Endometrial microvascular endothelial cells (primary cell): Measurements from ENCODE around the gene ADCY5. TPM values are rescaled to one million over a fixed set of nuclear protein-coding genes. Genes with fewer than 3 reads are reported as not detected.

Experiments
- in situ Hi-C: cut with HindIII; loops from 2 replicates; pipeline ENCODE4 v1.10.0; 2017; ENCODE audit warnings: low sequenced_read_pairs, low pct_unique_long_range_greater_than_20kb; ENCODE audit errors: inconsistent ontology term
- total RNA-seq: library from RNA; depleted of rRNA; stranded (reverse); fragments of >200 nt; gene quantifications from one replicate; pipeline ENCODE4 v1.2.3, GENCODE V29; 2015; ENCODE audit errors: inconsistent ontology term

Gene ADCY5
- total RNA-seq, 1 donor from 2014 or later, result not detected

- in situ Hi-C loops, result no loop called here
Measured at GRCh38 chr3:123353227-123353849, 95.6 kb downstream of the ADCY5 start.

GRCh38 chr3:123352134-123352554 is 96.7 kb downstream of the ADCY5 start:
- in situ Hi-C loops, result no loop called here

GRCh38 chr3:123351501-123351900 is 97.4 kb downstream of the ADCY5 start:
- in situ Hi-C loops, result no loop called here

GRCh38 chr3:123350971-123351370 is 97.9 kb downstream of the ADCY5 start:
- in situ Hi-C loops, result no loop called here

- in situ Hi-C loops, result no loop called here
Measured at GRCh38 chr3:123349566-123350435, 99.1 kb downstream of the ADCY5 start.

- in situ Hi-C loops, result no loop called here
Measured at GRCh38 chr3:123349201-123349535, 99.7 kb downstream of the ADCY5 start.

GRCh38 chr3:123348471-123349200 is 100.3 kb downstream of the ADCY5 start:
- in situ Hi-C loops, result no loop called here

- in situ Hi-C loops, result no loop called here
Measured at GRCh38 chr3:123347691-123348264, 101.1 kb downstream of the ADCY5 start.

- in situ Hi-C loops, result no loop called here
Measured at GRCh38 chr3:123347205-123347604, 101.7 kb downstream of the ADCY5 start.

GRCh38 chr3:123346021-123346420 is 102.9 kb downstream of the ADCY5 start:
- in situ Hi-C loops, result no loop called here

GRCh38 chr3:123344907-123345594 is 103.8 kb downstream of the ADCY5 start:
- in situ Hi-C loops, result no loop called here

GRCh38 chr3:123344175-123344906 is 104.5 kb downstream of the ADCY5 start:
- in situ Hi-C loops, result no loop called here

GRCh38 chr3:123343296-123344174 is 105.4 kb downstream of the ADCY5 start:
- in situ Hi-C loops, result no loop called here

GRCh38 chr3:123342631-123343080 is 106.2 kb downstream of the ADCY5 start:
- in situ Hi-C loops, result no loop called here

- in situ Hi-C loops, result no loop called here
Measured at GRCh38 chr3:123341871-123342630, 106.8 kb downstream of the ADCY5 start.

- in situ Hi-C loops, result no loop called here
Measured at GRCh38 chr3:123340336-123340735, 108.6 kb downstream of the ADCY5 start.

GRCh38 chr3:123339302-123339701 is 109.6 kb downstream of the ADCY5 start:
- in situ Hi-C loops, result no loop called here
